Spleen (tissue), 11 donors: ENCODE data around the gene TCN1. TPM values are rescaled to one million over a fixed set of nuclear protein-coding genes. Genes with fewer than 3 reads are reported as not detected.
"Not testable (repeated sequence)": the region's sequence is repeated elsewhere in the genome, so short reads cannot be mapped to it uniquely, and the experiment has no call there.

Source experiments
- DNase-seq: peaks from one replicate; pipeline ENCODE4 v3.0.0-alpha.2; 2020
- H3K27ac ChIP-seq, 8 donors: fragments of 200-600 bp; sonication (generic) in 7 of 8; 1 replicate in 4 of 8; 2 replicates in 4 of 8; pipeline versions ENCODE4 v1.5.0 to v1.8.0; 2016 to 2021; ENCODE audit warnings: inconsistent platforms in 4 of 8, mild to moderate bottlenecking in 4 of 8, moderate library complexity in 1 of 8
- H3K27me3 ChIP-seq, 7 donors: fragments of 200-600 bp; sonication (generic) in 6 of 7; replicated peaks in 1 of 7; 1 replicate in 4 of 7; 2 replicates in 3 of 7; pipeline versions ENCODE4 v1.5.0 to v1.8.0; 2016 to 2021; ENCODE audit warnings: inconsistent platforms in 3 of 7, mild to moderate bottlenecking in 1 of 7
- H3K36me3 ChIP-seq, 6 donors: fragments of 200-600 bp; sonication (generic) in 5 of 6; 1 replicate in 4 of 6; 2 replicates in 2 of 6; pipeline versions ENCODE4 v1.5.0 to v1.8.0; 2016 to 2021; ENCODE audit warnings: inconsistent platforms in 2 of 6
- H3K4me1 ChIP-seq, 6 donors: fragments of 200-600 bp; sonication (generic) in 5 of 6; 1 replicate in 3 of 6; 2 replicates in 3 of 6; pipeline versions ENCODE4 v1.5.0 to v1.8.0; 2016 to 2021; ENCODE audit warnings: inconsistent platforms in 3 of 6
- H3K4me3 ChIP-seq, 8 donors: fragments of 200-600 bp; sonication (generic) in 7 of 8; 1 replicate in 4 of 8; 2 replicates in 4 of 8; pipeline versions ENCODE4 v1.5.0 to v1.8.0; 2016 to 2021; ENCODE audit warnings: inconsistent platforms in 4 of 8, mild to moderate bottlenecking in 4 of 8, moderate library complexity in 2 of 8
- H3K9me3 ChIP-seq, 8 donors: fragments of 200-600 bp; sonication (generic) in 7 of 8; 1 replicate in 4 of 8; 2 replicates in 4 of 8; pipeline versions ENCODE4 v1.5.0 to v1.8.0; 2016 to 2021; ENCODE audit warnings: inconsistent platforms in 4 of 8
- CTCF ChIP-seq, 11 experiments: fragments of 200-600 bp in 7 of 11; fragments of 450-650 bp in 4 of 11; sonication (generic) in 4 of 11; IDR thresholded peaks in 8 of 11; conservative IDR thresholded peaks in 3 of 11; 1 replicate in 7 of 11; 2 replicates in 4 of 11; pipeline versions ENCODE4 v1.4.0 to v1.8.0; 2016 to 2021; ENCODE audit warnings: antibody characterized with exemption in 11 of 11, inconsistent platforms in 4 of 11, mild to moderate bottlenecking in 1 of 11
- POLR2A ChIP-seq, 3 donors: fragments of 450-650 bp; IDR thresholded peaks; one replicate each; pipeline ENCODE4 v1.5.1; 2017; ENCODE audit warnings: antibody characterized with exemption in 3 of 3, mild to moderate bottlenecking in 1 of 3
- POLR2AphosphoS5 ChIP-seq, 3 donors: sonication (generic); formaldehyde crosslinking; IDR thresholded peaks; one replicate each; pipeline ENCODE4 v1.5.1; 2017; ENCODE audit warnings: antibody characterized with exemption in 3 of 3
- WGBS, 5 donors: extraction: QIAGEN DNeasy Blood & Tissue Kit in 3 of 5; methylation state at CpG; one replicate each; pipeline versions ENCODE4 v1.1.5 to v1.1.7; 2013 to 2018; 5-methylcytosine and 5-hydroxymethylcytosine counted together
- intact Hi-C: fragments of 100-400 bp; cut with DNase I; formaldehyde crosslinking; loops from one replicate; pipeline ENCODE4 v1.15.0; 2023; ENCODE audit warnings: low total_unique reads
- polyA plus RNA-seq, 3 donors: library from polyadenylated mRNA; stranded (reverse); fragments of 200-250 nt; gene quantifications; one replicate each; pipeline ENCODE4 v1.2.1, GENCODE V29; 2013
- total RNA-seq, 7 donors: library from RNA; depleted of rRNA in 3 of 7; stranded (reverse); fragments of >200 nt in 3 of 7; fragmentation: NEBNext Ultra II Directional in 4 of 7; extraction: Animal tissue kit (Norgen Biotek cat#: 25700) in 4 of 7; gene quantifications; one replicate each; pipeline versions ENCODE4 v1.1.0 to v1.2.1, GENCODE V29; 2016 to 2021
- donor health status: healthy with polysubstance abuse.
- donor health status: DM: no; HTN: no; CAD: no; lungs with moderate emphysema.
- donor health status: DM: no; HTN: no; CAD: no.
- donor health status: Bipolar disorder and iron deficiency.
- donor health status: healthy.
- donor health status: DM: no; HTN: no; CAD: no.
- donor health status: DM: yes; HTN: yes; CAD: no.

TCN1 gene
- total and polyA plus RNA-seq, 10 donors = 0.26 to 18.6 (median 2.0) TPM

DNA sequence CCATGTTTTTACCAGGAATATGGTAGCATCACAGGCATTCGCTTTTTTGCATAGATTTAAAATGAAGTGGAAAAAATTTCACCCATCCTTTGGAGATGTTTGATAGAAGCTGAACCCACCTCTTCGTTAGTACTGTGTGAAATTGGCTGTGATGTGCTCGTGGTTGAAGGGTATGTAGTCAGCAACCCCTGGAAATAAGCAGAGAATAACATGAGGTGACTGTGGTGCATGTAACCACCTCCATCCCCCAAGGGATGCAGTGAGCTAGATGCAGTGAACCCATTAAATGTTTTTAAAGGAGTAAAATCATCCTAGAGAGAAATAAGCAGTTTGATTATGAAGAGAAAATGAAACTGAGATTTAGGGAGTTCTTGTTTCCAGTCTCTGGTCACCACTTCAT lies 36.9 kb downstream of the TCN1 start:
- Histone ChIP-seq H3K4me3 (no peak overlapping the region), H3K27me3 (no peaks in the 10 kb centered on the region), H3K27ac (no peak overlapping the region), H3K9me3 (no peaks in the 10 kb centered on the region), H3K4me1 (peaks cover 0 to 3% (median 0%) of the 10 kb centered on the region in 6 donors), H3K36me3 (no peaks in the 10 kb centered on the region)
- 64 to 80% (median 78%) methylated on average over 3 of the region's 3 CpGs for WGBS, 5 donors
- TF ChIP-seq CTCF (IDR thresholded peaks at IDR 0.05 in 8 of 11, conservative IDR thresholded peaks at IDR 0.05 in 3 of 11) (no peak), POLR2A (IDR thresholded peaks at IDR 0.05) (no peak), POLR2AphosphoS5 (IDR thresholded peaks at IDR 0.05) (no peak)
- intact Hi-C loops = no loop called here
- DNase-seq = no peak

- TF ChIP-seq CTCF (IDR thresholded peaks at IDR 0.05 in 8 of 11, conservative IDR thresholded peaks at IDR 0.05 in 3 of 11) (peak in 10 of 11 experiments; percentile 21 to 72 (median 53)), POLR2AphosphoS5 (IDR thresholded peaks at IDR 0.05) (no peak)
- H3K9me3 ChIP-seq = no peaks in the 10 kb centered on the region
- H3K4me1 ChIP-seq = peaks cover 0 to 9% (median 2%) of the 10 kb centered on the region in 6 donors
- no peak overlapping the region for H3K27ac ChIP-seq
- no peaks in the 10 kb centered on the region for H3K27me3 ChIP-seq
- DNase-seq = no peak
- intact Hi-C loops = loop anchor here (5.0 kb wide), 1 partner anchor 309 kb away; no protein-coding TSS in a partner anchor
- WGBS, 5 donors = 6 to 13% (median 9%) methylated on average over 9 of the region's 9 CpGs
- no peak overlapping the region for H3K4me3 ChIP-seq
- H3K36me3 ChIP-seq = no peaks in the 10 kb centered on the region
Measured at GRCh38 chr11:59822989-59823566, 43.2 kb downstream of the TCN1 start.

- Histone ChIP-seq H3K27me3 (no peaks in the 10 kb centered on the region), H3K4me1 (peaks cover 0 to 19% (median 3%) of the 10 kb centered on the region in 6 donors), H3K4me3 (no peak overlapping the region), H3K27ac (no peak overlapping the region), H3K36me3 (no peaks in the 10 kb centered on the region), H3K9me3 (no peaks in the 10 kb centered on the region)
- no peak for DNase-seq
- intact Hi-C loops = no loop called here
- WGBS, 5 donors = 19 to 42% (median 30%) methylated on average over 4 of the region's 4 CpGs
- TF ChIP-seq POLR2A (IDR thresholded peaks at IDR 0.05) (no peak), CTCF (IDR thresholded peaks at IDR 0.05 in 8 of 11, conservative IDR thresholded peaks at IDR 0.05 in 3 of 11) (no peak), POLR2AphosphoS5 (IDR thresholded peaks at IDR 0.05) (no peak)
Measured at GRCh38 chr11:59818572-59818971, 47.7 kb downstream of the TCN1 start.

DNA sequence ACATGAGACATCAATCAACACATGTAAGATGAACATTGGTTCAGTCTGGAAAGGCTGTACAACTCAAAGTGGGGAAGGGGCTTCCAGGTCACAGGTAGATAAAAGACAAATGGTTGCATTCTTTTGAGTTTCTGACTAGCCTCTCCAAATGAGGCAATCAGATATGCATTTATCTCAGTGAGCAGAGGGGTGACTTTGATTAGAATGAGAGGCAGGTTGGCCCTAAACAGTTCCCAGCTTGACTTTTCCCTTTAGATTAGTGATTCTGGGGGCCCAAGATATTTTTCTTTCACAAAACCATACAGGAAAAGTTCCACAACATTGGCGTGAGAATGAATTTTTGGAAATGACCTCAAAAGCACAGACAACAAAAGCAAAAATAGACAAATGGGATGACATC lies 49.9 kb downstream of the TCN1 start:
- WGBS, 5 donors = 57 to 76% (median 65%) methylated on average over 1 of the region's 1 CpG
- H3K4me3 ChIP-seq, H3K9me3 ChIP-seq, intact Hi-C loops, H3K27ac ChIP-seq, H3K36me3 ChIP-seq, H3K27me3 ChIP-seq, DNase-seq: not testable (repeated sequence)
- H3K4me1 ChIP-seq = peaks cover 0 to 14% (median 0%) of the 10 kb centered on the region in 6 donors
